ENCODE data around the gene DICER1.

Gene DICER1

GRCh38 chr14:95125915-95126314 lies 31.4 kb downstream of the DICER1 start:
- TF ChIP-seq CTCF (IDR thresholded peaks at IDR 0.05) = no peak

DNA sequence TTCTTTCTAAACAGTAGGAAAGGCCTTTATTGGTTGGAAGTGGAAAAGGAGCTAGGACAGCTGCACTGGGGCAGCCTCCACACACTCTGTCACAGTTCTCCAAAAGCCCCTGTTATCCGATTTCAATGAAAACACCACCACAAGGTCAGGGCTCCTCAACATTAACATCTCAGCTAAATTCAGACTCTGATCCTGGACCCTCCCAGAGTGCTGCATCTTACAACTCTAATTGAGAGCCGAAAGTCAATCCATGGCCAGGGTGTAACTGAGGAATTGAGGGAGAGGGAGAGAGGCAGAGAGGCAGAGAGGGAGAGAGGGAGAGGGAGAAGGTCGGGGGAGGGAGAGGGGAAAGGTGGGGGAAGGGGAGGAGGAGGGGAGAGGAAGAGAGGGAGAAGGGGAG lies 32.1 kb downstream of the DICER1 start:
- no peak for TF ChIP-seq CTCF (IDR thresholded peaks at IDR 0.05)

GRCh38 chr14:95123891-95124579 lies 33.3 kb downstream of the DICER1 start:
- TF ChIP-seq CTCF (IDR thresholded peaks at IDR 0.05) = no peak

- no peak for TF ChIP-seq CTCF (IDR thresholded peaks at IDR 0.05)
Observed at GRCh38 chr14:95122621-95122945, 34.7 kb downstream of the DICER1 start.

- TF ChIP-seq CTCF (IDR thresholded peaks at IDR 0.05) = no peak
Observed at GRCh38 chr14:95121911-95122620, 35.3 kb downstream of the DICER1 start.

DNA sequence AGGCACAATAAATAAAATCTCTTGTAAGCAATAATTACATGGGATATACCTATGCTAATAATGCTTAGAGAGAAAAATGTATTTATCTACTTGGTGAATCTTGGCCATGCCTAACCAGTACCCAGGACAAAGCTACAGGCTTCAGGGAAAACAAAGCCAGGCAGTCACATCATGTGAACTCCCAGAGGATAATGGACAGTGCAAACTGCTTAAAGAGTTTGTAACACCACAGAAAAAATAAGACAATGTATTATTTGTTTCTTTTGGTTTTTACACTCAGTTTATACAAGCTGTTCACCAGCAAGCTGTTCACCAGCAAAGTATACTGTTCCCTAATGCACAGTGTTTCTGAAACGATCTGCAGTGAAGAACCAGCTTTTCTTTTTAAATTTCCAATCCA lies 38.0 kb downstream of the DICER1 start:
- no peak for TF ChIP-seq CTCF (IDR thresholded peaks at IDR 0.05)

- no peak for TF ChIP-seq CTCF (IDR thresholded peaks at IDR 0.05)
Observed at GRCh38 chr14:95117937-95118721, 39.2 kb downstream of the DICER1 start.

Measured in LNCAP (cell line).